Measurements from ENCODE around the gene OCRL.
"Not testable (repeated sequence)": the region's sequence is repeated elsewhere in the genome, so short reads cannot be mapped to it uniquely, and the experiment has no call there.

OCRL gene

DNA sequence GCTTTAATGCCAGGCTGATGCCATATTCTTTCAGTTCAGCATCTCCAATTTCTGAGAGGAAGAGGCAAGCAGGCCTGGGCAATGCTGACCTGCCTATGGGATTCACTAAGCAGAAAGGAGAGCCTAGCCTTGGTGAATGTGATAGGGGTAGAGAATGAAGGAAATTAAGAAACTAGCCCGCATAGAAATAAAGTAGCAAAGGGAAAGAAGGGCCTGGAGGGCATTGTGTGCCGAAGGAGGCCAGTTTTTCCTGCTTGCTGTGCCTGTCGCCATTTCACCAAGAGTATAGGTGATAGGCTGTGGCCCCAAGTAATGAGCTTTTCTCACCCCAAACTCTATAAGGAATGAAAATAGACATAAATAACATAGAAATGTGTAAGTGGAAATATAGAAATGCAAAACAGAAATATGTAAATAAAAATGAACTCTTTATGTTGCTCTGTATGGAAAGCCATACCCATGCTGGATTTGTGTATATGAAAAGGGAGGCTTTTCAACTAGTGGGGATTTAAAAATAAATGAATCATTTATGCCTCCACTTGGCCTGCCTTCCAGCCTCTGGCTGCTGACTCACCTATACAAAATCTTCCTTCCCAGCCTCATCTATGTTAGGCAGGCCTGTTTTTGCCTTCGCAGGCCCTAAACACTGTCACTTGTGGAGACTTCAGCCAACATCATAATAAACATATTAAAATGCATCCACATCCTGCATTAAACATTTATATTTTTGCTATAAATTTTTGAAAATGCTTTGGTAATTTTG is 5.1 kb upstream of the OCRL start:
- no peak for DNase-seq (ENCODE audit: low spot score)

DNA sequence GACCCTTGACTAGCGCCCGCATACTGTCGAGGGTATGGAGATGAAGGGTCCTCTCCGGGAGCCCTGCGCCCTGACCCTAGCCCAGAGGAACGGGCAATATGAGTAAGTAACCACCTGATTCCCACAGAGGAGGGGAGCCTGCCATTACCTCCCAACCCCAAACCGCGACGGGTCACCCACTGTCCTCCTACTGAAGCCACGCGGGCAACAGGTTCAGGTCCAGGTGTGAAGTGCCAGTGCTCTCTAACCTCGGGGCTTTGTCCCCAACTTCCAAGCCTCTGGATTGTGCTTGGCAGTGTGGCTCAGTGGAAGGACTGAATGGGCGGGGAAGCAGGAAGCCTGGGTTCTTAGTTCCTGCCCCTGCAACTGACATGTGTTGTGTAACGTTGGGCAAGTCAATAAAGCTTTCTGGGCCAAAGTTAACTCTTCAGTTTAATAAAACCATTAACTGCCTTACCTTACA is 694 bp downstream of the OCRL start:
- peak; percentile 9 for DNase-seq (ENCODE audit: low spot score)

DNA sequence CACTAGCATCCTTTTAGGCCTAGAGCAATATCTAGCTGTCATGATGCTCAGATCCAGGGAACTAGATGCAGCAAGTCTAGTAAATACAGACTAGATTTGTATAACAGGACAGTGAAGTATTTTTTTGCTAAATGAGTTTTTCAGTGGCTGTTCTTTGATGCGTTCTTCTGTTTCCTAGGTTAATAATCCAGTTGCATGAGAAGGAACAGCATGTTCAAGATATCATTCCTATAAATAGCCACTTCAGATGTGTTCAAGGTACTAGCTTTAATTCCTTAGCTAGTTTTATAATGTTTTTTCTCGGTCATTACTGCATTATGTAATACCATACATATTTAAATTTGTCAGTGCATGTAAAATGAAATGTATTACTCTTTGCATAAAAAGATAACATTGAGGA is 4.7 kb downstream of the OCRL start:
- DNase-seq (ENCODE audit: low spot score) = no peak

DNA sequence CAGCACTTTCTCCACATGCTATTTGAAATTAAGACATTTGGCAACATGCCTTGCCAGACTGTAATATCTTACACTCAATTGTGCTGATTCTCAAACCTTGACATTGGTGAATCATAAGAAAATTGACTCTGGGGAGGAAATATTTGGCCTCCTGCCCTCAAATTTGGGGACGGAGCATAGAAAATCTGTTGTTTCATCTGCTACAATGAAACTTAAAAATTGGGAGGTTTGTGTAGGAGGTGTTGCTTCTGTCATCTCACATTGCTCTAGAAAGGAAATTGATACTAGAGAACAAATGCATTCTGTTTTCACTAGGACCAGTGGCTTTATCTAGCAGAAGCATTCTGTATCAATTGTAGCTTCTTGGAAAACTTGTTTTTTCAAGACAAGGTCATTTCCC is 5.3 kb downstream of the OCRL start:
- DNase-seq (ENCODE audit: low spot score) = no peak

DNA sequence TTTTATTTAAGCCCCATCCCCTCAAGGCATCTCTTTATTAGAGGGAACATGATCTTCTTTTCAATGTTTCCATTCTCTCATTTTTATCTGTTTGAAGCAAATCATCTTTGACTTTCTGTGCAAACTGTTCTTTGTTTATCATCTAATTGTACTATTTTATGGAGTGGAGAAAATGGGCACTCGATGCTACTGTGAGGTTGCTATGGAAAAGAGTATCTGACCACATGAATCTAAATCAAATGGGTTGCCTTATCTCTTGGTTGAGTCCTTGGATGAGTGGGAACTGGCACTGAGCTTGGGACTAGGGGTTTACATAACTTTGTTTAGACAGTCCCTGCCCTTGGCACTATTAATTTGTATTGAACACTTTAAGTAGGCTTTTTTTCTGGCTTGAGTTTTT is 9.1 kb downstream of the OCRL start:
- DNase-seq (ENCODE audit: low spot score) = no peak

DNA sequence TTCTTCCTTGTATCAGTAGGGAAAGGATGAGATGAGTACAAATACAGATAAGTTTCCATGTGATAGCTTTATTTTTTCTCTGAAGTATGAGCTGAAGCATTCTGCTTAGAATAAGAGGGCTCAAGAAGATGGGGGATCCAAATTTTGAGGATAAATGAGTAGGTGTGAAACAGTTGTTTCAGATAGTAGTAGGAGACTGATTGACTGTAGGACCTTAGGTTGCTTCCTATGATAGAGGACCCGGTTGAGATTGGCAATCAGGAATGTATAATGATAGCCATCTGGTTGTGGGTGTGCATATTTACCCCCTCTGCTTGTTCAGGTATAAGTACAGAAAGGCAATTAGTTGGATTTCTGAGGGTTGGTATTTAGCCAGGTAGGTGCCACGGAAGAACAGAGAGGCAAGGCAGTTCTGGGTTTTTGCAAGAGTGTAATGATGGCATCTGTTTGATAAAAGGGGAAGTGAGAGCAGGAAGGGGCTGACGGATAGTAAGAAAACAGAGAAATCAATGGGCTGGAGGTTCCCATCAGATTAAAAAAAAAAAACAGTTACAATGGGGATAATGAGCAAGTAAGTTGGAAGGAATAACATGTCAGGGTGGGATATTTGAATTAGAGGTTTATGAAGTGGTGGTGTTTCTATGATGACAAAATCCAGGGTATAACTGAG is 13.7 kb downstream of the OCRL start:
- peak; percentile 61 for DNase-seq (ENCODE audit: low spot score)

DNA sequence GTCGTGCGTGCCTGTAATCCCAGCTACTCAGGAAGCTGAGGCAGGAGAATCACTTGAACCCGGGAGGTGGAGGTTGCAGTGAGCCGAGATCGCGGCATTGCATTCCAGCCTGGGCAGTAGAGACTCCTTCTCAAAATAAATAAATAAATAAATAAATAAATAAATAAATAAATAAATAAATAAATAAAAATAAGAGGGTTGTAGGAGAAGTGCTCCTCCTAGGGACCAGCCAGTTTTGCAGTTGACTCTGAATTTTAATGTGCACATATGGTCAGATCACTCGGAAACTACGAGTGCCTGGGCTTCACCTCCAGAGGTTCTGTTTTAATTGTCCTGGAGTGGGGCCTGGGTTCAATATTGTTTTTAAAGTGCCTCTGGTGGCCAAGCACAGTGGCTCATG is 14.8 kb downstream of the OCRL start:
- not testable (repeated sequence) for DNase-seq (ENCODE audit: low spot score)

DNA sequence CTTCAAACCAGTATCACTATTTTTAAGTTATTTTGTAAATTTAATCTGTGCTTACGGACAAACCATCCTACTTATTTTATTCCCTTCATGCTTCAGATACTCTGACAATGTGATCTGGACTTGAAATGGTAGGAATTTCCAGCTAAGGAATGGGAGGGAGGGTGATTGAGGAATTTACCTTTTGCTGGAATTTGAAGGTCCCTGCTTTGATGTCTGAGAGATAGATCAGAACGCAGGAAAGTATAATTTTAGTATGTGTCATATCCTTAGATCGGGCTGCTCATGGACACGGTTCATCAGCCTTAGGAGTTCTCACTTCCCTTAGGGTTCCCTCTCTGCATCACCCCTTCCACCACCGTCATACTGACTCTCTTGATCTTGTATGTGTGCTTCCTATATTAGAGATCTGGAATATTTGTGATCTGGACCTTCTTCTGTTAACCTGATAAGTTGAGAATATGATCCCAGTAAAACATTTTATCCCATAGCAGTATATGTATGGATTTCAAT is 16.8 kb downstream of the OCRL start:
- no peak for DNase-seq (ENCODE audit: low spot score)

DNA sequence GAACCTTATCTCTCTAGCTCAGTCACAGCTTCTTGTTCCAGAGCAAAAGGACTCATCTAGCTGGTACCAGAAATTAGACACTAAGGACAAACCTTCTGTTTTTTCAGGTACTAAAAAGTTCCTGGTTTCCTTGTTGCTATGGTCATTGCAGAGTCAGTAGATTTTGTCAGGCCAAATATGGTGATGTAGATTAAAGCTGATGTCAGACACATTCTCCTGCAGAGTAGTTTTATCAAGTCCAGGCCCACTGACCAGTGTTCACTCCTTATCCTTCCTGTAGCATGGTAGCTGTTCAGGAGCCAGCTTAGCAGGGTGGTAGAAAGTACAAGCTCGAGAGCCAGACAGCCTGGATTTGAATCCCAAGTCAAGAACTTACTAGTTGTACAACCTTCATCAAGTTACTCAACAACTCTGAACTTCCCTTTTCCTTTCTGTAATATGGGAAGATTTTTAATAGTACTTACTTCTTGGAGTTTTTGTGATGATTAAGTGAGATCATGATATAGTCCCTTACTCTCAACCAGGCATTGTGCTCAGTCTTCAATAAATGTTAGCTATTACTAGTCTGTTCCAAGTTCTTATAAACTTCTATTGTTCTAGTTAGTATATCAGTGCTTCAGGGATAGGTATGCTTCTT is 17.9 kb downstream of the OCRL start:
- DNase-seq (ENCODE audit: low spot score) = no peak

DNA sequence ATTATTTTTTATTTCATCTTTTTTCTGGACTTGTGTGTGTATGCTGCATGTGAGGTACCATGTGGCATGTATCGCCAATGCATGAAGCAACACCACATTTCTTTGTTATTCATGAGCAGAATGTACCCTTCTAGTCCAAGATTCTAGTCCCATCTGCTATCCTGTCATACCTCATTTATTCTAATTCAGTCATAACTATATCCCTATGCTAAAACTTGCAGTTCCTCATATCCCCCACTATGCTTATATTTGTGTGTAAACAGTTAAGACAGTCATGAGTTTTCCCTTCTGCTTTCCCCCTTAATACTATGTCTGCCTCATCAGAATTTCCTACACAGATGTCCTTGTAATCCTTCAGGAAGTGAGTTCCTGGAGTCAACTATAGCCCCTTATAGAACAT is 19.7 kb downstream of the OCRL start:
- no peak for DNase-seq (ENCODE audit: low spot score)

DNA sequence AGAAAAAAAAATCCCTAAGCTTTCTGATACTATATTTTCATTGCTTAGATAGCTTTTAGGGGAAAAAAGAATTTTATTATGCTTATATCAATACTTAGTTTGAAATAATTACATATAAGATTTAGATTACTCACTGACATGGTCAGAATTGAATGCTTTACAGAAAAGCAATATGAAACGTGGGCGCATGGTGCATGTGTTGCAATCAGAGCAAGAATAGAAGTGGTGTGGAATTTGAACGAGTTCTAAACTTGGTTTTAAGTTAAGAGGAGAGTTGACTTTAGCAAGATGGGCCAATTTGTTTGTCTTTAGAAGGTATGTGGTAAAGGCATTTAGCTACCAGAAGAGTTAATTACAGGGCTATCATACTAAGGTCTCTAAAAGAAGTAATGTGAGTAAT is 21.4 kb downstream of the OCRL start:
- DNase-seq (ENCODE audit: low spot score) = no peak

DNA sequence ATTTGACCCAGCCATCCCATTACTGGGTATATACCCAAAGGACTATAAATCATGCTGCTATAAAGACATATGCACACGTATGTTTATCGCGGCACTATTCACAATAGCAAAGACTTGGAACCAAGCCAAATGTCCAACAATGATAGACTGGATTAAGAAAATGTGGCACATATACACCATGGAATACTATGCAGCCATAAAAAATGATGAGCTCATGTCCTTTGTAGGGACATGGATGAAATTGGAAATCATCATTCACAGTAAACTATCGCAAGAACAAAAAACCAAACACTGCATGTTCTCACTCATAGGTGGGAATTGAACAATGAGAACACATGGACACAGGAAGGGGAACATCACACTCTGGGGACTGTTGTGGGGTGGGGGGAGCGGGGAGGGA is 24.3 kb downstream of the OCRL start:
- DNase-seq (ENCODE audit: low spot score) = not testable (repeated sequence)

DNA sequence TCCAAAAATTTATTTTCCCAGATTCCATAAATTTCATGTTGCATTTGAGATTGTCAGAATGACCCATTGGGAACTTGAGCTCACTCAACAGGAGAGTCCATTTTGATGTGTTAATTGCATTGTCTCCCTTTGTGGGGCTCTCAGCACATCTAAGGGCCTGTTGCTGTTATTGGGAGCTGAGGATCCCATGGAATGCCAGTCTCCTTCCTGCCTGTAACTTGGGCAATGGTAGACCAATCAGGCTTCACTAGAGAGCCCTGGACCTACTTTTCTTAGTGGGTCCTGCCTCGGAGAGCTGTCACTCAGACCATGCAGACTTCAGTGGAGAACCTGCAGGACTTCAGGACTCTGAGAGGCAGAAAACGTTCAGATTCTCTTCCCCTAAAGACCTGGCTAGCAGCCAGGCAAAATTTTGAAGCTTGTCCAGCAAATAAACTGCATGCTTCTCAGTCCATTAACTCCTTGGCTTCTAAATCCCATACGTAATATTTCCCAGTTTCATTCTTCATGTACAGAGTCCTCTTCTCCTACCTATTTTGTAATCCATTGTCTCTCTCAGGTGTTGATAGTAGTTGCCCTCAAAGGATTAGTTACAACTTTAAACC is 25.1 kb downstream of the OCRL start:
- DNase-seq (ENCODE audit: low spot score) = no peak

DNA sequence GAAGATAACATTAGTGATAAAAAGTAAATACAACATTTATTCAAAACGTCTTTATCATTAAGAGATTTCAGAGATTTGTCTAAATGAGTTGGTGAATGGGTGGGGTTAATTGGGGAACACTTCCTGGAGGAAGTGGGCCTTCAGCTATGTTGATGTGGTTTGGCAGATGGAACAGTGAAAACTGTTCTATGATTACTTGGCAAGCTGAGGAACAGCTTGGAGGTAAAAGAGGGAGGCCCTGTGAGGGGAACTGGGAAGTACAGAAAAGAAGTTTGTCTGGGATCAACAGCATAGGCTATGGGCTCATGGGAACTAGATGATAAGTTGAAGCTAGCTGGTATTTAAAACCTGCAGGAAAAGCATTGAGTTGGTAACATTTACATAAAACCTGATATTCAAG is 26.0 kb downstream of the OCRL start:
- DNase-seq (ENCODE audit: low spot score) = no peak

DNA sequence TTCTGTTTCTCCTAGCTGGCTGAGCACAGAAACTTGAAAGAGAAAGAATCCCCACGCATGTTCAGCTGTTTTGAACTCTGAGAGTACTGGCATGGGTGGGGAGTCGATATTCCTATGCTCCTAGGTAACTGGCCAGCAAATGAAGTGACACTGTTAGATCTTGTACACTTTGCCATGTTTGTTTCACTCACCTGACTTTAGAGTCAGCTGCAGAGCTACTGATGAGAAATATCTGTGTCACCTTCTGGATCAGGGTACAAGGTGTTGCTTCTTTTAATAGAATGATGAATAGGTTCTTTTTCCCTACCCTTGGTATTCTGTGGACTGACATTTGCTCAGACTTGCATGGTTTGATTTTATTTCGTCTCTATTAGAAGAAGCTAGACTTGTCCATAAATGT is 28.3 kb downstream of the OCRL start:
- no peak for DNase-seq (ENCODE audit: low spot score)

DNA sequence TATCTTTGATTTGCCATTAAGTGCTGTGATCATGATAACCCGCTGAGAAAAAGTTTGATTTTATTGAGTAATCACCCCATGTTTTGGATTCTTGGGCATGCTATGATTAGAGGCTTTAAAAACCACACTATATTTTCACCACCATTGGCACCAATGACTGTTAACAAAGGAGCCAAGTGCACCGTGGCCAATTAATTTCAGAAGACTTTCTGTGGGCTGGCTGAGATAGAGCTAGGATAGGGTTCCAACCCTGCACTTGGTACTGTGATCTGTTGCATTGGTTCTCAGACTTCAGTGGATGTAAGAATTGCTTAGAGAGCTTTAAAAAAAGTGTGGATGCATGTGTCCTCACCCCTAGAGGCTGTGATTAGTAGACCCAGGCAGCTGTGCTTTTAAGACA is 32.4 kb downstream of the OCRL start:
- DNase-seq (ENCODE audit: low spot score) = no peak

DNA sequence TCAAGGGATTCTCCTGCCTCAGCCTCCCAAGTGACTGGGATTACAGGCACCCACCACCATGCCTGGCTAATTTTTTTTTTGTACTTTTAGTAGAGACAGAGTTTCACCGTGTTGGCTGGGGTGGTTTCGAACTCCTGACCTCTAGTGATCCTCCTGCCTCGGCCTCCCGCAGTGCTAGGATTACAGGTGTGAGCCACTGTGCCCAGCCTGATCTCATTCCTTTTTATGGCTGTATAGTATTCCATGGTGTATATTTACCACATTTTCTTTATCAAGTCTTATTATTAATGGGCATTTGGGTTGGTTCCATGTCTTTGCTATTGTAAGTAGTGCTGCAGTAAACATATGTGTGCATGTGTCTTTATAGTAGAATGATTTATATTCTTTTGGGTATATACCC is 33.6 kb downstream of the OCRL start:
- not testable (repeated sequence) for DNase-seq (ENCODE audit: low spot score)

DNA sequence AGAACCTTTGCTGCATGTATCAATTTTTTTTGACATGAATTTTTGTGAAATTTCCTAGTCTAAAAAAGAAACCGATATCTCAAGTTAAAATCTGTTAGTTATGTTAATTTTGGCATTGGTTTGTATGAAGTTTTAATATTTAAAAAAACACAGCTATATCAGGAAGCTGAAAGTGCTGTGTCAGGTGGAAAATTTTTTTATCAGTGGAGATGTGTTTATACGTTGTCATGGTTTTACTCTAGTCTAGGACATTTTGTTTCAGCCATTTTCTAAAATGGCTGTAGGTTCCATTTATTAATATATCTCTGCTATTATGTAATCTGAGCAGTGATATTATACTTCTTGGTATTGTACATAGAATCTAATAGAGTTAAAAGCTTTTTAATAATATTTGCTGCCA is 34.2 kb downstream of the OCRL start:
- DNase-seq (ENCODE audit: low spot score) = no peak

DNA sequence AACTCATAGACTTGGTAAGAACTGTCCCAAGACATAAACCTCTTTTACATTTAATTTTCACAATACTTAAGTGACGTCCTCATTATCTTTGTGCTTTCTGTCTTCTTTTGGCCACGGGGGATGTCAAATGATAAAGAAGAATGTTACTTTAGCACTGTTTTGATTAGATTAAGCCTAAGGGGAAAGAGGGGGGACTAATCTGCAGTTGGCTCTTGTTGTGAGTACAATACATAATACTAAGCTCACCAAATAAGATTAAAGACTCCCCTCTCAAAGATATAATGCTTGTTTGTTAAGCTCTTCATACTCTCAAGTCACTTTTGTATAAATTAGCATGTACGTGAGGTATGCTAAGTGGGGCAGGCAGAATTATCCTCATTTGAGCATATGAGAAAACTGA is 36.5 kb downstream of the OCRL start:
- no peak for DNase-seq (ENCODE audit: low spot score)

DNA sequence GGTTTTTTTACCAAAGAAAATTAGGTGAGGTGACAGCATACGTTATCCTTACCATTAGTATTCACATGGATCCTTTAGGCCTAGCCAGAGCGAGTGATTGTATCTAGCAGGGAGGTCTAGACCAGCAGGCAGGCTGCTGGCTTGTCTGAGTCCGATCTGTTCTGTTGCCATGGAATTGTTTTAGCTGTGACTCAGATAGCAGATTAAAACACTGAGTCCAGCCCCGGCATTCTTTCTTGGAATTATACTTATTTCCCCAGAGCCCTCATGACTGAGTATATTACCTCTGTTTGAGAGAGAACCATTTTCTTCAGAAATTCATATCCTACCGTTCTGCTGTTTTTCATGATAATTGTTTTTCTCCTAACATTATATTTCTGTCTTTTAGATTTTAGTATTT is 37.4 kb downstream of the OCRL start:
- no peak for DNase-seq (ENCODE audit: low spot score)

DNA sequence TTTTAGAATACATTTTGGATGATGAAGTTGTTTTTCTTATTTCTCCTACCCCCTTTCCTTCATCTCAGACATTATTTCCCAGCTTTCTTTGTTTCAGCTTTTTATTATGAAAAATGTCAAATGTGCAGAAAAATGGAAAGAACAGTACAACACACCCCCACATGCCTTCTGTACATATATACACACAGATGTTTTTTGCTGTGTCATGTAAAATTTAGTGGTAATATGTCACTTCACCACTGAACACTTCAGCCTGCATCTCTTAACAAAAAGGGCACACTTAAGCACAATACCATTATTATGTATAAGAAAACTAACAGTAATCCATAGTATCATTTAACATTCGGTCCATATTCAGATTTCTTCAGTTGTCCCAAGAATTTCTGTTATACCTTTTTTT is 37.8 kb downstream of the OCRL start:
- no peak for DNase-seq (ENCODE audit: low spot score)

DNA sequence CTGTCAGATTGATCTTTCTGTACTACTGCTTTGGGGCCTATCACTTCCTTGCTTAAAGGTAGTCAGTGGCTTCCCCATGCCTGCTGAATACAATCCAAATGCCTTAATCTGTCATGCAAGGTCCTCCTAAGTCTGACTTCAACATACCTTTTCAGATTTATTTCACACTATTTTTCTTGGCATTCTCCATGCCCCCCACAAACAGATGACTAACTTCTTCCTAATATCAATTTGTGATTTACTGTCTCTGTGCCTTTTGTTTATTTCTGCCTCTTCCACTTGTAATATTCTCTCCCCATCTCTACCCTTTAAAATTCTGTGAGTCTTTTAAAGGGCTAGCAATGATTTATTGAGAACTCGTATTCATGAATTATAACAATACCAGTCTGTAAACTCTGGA is 41.8 kb downstream of the OCRL start:
- no peak for DNase-seq (ENCODE audit: low spot score)

DNA sequence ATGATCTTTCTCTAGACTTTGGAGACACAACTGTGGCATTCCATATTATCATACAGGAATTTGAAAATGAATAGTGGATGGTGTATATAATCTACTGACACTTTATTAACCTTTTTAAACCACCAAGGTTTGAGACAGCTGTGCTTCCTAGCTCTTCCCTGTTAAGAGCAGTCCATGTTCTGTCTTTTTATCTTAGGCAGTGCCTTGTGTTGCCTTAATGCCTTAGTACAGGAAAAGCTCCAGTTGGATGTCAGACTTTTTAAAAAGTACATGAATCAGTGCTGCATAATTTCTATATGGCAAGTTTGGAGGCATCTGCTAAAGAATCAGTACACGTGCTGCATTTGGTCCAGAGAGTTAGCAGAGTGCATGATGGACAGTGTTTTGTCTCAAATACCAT is 45.1 kb downstream of the OCRL start:
- DNase-seq (ENCODE audit: low spot score) = no peak

Measured in NAMALWA (cell line).